Parathyroid adenoma (tissue), 2 donors: ENCODE measurements around the gene SUPT3H.

Source experiments
- H2AFZ ChIP-seq: fragments of 300-600 bp; sonication (generic); one replicate; pipeline ENCODE4 v1.7.0; 2017; ENCODE audit warnings: antibody characterized with exemption, mild to moderate bottlenecking
- H3K27ac ChIP-seq: fragments of 300-600 bp; sonication (generic); one replicate; pipeline ENCODE4 v1.7.0; 2017
- H3K27me3 ChIP-seq: fragments of 300-600 bp; sonication (generic); one replicate; pipeline ENCODE4 v1.7.0; 2017; ENCODE audit warnings: low read length; ENCODE audit not compliant: control insufficient read depth, insufficient read depth
- H3K36me3 ChIP-seq: fragments of 300-600 bp; sonication (generic); one replicate; pipeline ENCODE4 v1.7.0; 2017; ENCODE audit warnings: low read length; ENCODE audit not compliant: control insufficient read depth, insufficient read depth
- H3K4me1 ChIP-seq: fragments of 300-600 bp; sonication (generic); one replicate; pipeline ENCODE4 v1.7.0; 2017; ENCODE audit warnings: control low read depth
- H3K4me2 ChIP-seq: fragments of 300-600 bp; sonication (generic); one replicate; pipeline ENCODE4 v1.7.0; 2017; ENCODE audit warnings: low read length
- H3K4me3 ChIP-seq: fragments of 300-600 bp; sonication (generic); one replicate; pipeline ENCODE4 v1.7.0; 2017; ENCODE audit warnings: low read depth, low read length
- H3K79me2 ChIP-seq: fragments of 300-600 bp; sonication (generic); one replicate; pipeline ENCODE4 v1.7.0; 2017; ENCODE audit warnings: control low read depth
- H3K9ac ChIP-seq: fragments of 300-600 bp; sonication (generic); one replicate; pipeline ENCODE4 v1.7.0; 2017; ENCODE audit warnings: mild to moderate bottlenecking
- H3K9me3 ChIP-seq: fragments of 300-600 bp; sonication (generic); one replicate; pipeline ENCODE4 v1.7.0; 2017; ENCODE audit warnings: low read length; ENCODE audit not compliant: control insufficient read depth
- TF ChIP-seq, protein P1 (sequence below): fragments of 300-600 bp; sonication (generic); IDR thresholded peaks from one replicate; pipeline ENCODE4 v1.7.0; 2017; ENCODE audit warnings: antibody characterized with exemption, mild to moderate bottlenecking
- donor health status: primary hyperparathyroidism.

The SUPT3H gene

DNA sequence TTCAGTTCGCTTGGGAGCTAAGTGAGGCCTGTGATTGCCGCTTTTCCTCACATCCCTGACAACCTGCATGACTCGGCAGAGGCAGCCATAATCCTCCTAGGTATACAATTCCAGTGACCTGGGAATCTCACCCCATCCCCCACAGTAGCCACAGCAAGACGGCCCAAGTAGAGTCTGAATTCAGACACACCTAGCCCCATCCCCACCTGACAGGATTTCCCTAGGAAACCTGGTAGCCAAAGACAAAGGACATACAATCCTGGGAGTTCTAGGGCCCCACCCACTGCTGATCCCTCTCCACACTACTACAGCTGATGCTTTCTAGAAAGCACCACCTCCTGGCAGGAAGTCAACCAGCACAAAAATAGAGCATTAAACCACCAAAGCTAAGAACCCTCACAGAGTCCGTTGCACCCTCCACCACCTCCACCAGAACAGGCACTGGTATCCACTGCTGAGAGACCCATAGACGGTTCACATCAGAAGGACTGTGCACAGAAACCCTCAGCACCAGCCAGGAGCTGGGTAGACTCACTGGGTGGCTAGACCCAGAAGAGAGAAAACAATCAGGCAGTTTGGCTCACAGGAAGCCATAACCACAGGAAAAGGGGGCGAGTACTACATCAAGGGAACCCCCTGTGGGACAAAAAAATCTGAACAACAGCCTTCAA lies 67.5 kb downstream of the SUPT3H start:
- Histone ChIP-seq H3K27me3 (no peaks in the 10 kb centered on the region), H3K27ac (no peak overlapping the region), H3K4me3 (no peak overlapping the region), H3K4me1 (no peaks in the 10 kb centered on the region), H3K9me3 (no peaks in the 10 kb centered on the region), H3K79me2 (no peaks in the 10 kb centered on the region), H3K9ac (no peak overlapping the region), H3K36me3 (no peaks in the 10 kb centered on the region), H2AFZ (no peak overlapping the region), H3K4me2 (no peak overlapping the region)
- TF ChIP-seq, protein P1, sequence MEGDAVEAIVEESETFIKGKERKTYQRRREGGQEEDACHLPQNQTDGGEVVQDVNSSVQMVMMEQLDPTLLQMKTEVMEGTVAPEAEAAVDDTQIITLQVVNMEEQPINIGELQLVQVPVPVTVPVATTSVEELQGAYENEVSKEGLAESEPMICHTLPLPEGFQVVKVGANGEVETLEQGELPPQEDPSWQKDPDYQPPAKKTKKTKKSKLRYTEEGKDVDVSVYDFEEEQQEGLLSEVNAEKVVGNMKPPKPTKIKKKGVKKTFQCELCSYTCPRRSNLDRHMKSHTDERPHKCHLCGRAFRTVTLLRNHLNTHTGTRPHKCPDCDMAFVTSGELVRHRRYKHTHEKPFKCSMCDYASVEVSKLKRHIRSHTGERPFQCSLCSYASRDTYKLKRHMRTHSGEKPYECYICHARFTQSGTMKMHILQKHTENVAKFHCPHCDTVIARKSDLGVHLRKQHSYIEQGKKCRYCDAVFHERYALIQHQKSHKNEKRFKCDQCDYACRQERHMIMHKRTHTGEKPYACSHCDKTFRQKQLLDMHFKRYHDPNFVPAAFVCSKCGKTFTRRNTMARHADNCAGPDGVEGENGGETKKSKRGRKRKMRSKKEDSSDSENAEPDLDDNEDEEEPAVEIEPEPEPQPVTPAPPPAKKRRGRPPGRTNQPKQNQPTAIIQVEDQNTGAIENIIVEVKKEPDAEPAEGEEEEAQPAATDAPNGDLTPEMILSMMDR, result no peak

DNA sequence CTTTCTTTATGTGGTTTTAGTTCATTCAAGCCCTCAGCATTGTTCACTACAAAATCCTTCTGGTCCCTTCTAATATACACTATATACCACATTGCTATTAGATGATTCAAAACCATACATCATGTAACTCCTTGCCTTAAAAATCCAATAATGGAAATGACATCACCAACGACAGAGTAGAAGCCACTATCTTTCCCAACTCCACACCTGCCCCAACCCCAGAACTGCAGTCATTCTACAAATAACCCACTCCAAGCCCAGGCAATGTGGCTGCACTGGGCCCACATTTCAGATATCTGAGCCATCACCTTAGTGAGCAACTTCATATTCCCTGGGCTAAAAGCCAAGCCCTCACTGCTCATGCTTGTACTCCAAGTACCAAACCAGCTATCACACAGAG lies 72.2 kb downstream of the SUPT3H start:
- H3K27ac ChIP-seq, result no peak overlapping the region
- no peaks in the 10 kb centered on the region for H3K27me3 ChIP-seq
- no peak overlapping the region for H3K9ac ChIP-seq
- H3K4me2 ChIP-seq, result no peak overlapping the region
- H3K79me2 ChIP-seq, result no peaks in the 10 kb centered on the region
- TF ChIP-seq, protein P1, result no peak
- H2AFZ ChIP-seq, result no peak overlapping the region
- H3K4me1 ChIP-seq, result no peaks in the 10 kb centered on the region
- H3K36me3 ChIP-seq, result no peaks in the 10 kb centered on the region
- H3K4me3 ChIP-seq, result no peak overlapping the region
- no peaks in the 10 kb centered on the region for H3K9me3 ChIP-seq

DNA sequence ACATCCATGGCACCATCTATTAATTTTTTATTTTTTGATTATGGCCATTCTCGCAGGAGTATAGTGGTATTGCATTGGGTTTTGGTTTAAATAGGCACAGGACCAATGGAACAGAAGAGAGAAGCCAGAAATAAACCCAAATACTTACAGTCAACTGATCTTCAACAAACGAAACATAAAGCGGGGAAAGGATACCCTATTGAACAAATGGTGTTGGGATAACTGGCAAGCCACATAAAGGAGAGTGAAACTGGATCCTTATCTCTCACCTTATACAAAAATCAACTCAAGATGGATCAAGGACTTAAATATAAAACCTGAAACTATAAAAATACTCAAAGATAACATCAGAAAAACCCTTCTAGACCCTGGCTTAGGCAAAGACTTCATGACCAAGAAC lies 74.9 kb downstream of the SUPT3H start:
- H3K27ac ChIP-seq, result no peak overlapping the region
- H3K4me3 ChIP-seq, result no peak overlapping the region
- H2AFZ ChIP-seq, result no peak overlapping the region
- TF ChIP-seq, protein P1, result no peak
- H3K27me3 ChIP-seq, result no peaks in the 10 kb centered on the region
- no peaks in the 10 kb centered on the region for H3K9me3 ChIP-seq
- no peak overlapping the region for H3K4me2 ChIP-seq
- no peaks in the 10 kb centered on the region for H3K4me1 ChIP-seq
- H3K79me2 ChIP-seq, result no peaks in the 10 kb centered on the region
- no peaks in the 10 kb centered on the region for H3K36me3 ChIP-seq
- H3K9ac ChIP-seq, result no peak overlapping the region

DNA sequence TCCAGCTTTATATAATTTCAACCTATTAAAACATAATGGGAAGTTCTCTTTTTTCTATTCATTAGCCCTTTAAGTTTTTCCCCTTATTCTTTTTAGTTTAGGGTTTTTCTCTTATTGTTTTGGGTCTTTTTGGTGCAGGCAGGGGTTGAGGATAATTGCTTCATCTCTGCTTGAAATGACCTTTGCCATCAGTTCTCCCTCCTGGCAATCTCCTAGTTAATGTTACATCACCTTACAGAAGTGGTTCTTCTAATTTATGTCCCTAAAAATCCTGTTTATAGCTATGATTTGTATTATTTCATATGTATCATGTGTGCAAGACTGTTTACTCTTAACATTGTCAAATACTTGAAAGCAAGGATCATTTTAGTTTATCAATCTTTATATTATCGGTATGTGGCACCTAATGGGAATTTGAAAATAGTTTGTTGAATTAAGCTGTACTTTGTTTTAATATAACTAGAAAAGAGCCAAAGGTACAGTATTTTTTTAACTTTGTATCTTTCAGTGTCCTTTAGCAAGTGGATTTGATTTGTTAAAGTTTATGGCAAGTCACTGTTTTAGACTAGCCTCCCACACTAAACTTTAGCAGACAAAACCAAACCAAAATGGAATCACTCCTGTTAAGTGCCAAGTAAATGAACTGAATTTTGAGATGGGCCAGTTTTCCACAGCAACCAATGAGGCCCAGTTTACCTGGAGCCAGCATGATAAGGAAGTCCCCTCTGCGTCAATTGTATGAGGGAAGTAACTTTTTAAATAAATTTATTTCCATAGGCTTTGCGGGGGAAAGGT lies 76.2 kb downstream of the SUPT3H start:
- Histone ChIP-seq H2AFZ (no peak overlapping the region), H3K79me2 (no peaks in the 10 kb centered on the region), H3K4me1 (no peaks in the 10 kb centered on the region), H3K9ac (no peak overlapping the region), H3K4me3 (no peak overlapping the region), H3K27ac (no peak overlapping the region), H3K4me2 (no peak overlapping the region), H3K36me3 (no peaks in the 10 kb centered on the region), H3K9me3 (no peaks in the 10 kb centered on the region), H3K27me3 (no peaks in the 10 kb centered on the region)
- TF ChIP-seq, protein P1, result no peak
